Measurements from ENCODE around the gene SKI.

DNA sequence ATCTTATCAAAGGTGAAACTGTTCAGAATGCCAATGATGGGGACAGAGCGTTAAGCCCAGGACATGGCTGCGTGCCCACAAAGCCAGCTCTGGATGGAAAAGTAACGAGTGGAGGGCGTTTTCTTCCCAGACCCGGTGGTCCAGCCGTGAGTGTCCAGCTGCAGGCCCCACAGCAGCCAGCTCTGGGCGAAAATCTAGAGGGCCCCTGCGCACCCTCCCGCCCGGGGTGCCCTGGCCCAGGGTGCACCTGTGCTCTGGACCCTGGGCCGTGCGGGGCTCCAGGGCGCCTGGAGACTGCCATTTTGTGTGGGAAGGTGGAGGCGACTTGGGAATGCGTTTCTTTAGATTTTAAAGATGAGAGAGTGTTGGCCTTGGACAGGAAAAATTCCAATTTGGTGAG is 58.8 kb downstream of the SKI start:
- TF ChIP-seq, protein P1, sequence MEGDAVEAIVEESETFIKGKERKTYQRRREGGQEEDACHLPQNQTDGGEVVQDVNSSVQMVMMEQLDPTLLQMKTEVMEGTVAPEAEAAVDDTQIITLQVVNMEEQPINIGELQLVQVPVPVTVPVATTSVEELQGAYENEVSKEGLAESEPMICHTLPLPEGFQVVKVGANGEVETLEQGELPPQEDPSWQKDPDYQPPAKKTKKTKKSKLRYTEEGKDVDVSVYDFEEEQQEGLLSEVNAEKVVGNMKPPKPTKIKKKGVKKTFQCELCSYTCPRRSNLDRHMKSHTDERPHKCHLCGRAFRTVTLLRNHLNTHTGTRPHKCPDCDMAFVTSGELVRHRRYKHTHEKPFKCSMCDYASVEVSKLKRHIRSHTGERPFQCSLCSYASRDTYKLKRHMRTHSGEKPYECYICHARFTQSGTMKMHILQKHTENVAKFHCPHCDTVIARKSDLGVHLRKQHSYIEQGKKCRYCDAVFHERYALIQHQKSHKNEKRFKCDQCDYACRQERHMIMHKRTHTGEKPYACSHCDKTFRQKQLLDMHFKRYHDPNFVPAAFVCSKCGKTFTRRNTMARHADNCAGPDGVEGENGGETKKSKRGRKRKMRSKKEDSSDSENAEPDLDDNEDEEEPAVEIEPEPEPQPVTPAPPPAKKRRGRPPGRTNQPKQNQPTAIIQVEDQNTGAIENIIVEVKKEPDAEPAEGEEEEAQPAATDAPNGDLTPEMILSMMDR (IDR thresholded peaks at IDR 0.05; ENCODE audit: borderline replicate concordance, extremely low read depth, low read length, poor library complexity, severe bottlenecking) = no peak
- TF ChIP-seq EZH2 (IDR thresholded peaks at IDR 0.05; ENCODE audit: borderline replicate concordance, low read depth, low read length, severe bottlenecking) = no peak
